Measurements from ENCODE around the gene RAB20.
"Not testable (repeated sequence)": the region's sequence is repeated elsewhere in the genome, so short reads cannot be mapped to it uniquely, and the experiment has no call there.

Gene RAB20

DNA sequence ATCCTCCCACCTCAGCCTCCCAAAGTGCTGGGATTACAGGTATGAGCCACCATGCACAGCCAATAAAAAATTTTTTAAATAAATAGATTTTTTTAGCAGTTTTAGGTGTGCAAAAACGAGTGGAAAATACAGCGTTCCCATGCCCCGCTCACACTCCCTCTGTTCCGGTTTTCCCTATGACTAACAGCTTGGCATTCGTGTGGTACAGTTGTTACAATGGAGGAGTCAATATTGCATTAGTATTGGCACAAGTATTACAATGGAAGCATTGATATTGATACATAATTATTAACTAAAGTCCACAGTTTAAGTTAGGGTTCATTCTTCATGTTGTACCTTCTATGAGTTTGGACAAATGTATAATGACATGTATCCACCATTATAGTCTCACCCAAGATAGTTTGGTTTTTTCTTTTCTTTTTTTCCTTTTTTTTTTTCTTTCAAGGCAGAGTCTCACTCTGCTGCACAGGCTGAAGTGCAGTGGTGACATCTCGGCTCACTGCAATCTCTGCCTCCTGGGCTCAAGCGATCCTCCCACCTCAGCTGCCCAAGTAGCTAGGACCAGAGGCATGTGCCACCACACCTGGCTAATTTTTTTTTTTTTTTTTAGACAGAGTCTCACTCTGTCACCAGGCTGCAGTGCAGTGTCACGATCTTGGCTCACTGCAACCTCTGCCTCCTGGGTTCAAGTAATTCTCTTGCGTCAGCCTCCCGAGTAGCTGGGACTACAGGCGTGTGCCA lies 15.4 kb upstream of the RAB20 start:
- DNase-seq (ENCODE audit: low read depth) = no peak
- H3K4me3 ChIP-seq (ENCODE audit: low read depth, low read length) = no peak overlapping the region

GRCh38 chr13:110576070-110576394 lies 14.5 kb upstream of the RAB20 start:
- DNase-seq (ENCODE audit: low read depth) = no peak
- no peak overlapping the region for H3K4me3 ChIP-seq (ENCODE audit: low read depth, low read length)

GRCh38 chr13:110575322-110576069 lies 14.0 kb upstream of the RAB20 start:
- no peak overlapping the region for H3K4me3 ChIP-seq (ENCODE audit: low read depth, low read length)
- DNase-seq (ENCODE audit: low read depth) = no peak

GRCh38 chr13:110574161-110574560 lies 12.6 kb upstream of the RAB20 start:
- H3K4me3 ChIP-seq (ENCODE audit: low read depth, low read length) = no peak overlapping the region
- no peak for DNase-seq (ENCODE audit: low read depth)

DNA sequence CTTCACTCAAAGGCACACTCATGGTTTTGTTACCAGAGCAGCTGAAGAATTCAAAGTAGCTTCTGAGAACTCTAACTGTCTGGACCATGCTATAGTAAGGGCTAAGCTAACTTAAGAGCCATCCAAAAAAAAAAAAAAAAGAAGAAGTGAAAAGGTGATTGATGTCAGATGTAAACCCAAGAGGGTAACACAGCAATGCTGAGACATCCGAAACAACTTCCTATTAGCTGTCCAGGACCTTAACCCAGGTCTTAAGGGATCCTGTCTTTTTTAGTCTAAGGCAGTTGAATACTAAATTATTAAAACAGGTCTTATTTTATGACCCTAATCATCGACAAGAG lies 11.2 kb upstream of the RAB20 start:
- DNase-seq (ENCODE audit: low read depth) = no peak
- H3K4me3 ChIP-seq (ENCODE audit: low read depth, low read length) = no peak overlapping the region

GRCh38 chr13:110571896-110572777 lies 10.6 kb upstream of the RAB20 start:
- no peak for DNase-seq (ENCODE audit: low read depth)
- H3K4me3 ChIP-seq (ENCODE audit: low read depth, low read length) = no peak overlapping the region

- no peak for DNase-seq (ENCODE audit: low read depth)
- no peak overlapping the region for H3K4me3 ChIP-seq (ENCODE audit: low read depth, low read length)
Observed at GRCh38 chr13:110570886-110571285, 9.4 kb upstream of the RAB20 start.

DNA sequence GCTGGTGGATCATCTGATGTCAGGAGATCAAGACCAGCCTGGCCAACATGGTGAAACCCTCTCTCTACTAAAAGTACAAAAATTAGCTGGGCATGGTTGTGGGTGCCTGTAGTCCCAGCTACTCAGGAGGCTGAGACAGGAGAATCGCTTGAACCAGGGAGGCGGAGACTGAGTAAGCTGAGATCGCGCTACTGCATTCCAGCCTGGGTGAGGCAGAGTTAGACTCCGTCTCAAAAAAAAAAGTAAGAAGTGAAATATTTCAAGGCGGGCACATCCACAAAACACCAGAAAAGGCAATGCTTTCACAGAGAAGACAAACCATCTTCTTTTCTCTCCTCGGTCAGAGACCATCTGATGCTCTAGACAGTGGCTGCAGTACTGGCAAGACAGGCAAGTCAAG lies 8.4 kb upstream of the RAB20 start:
- H3K4me3 ChIP-seq (ENCODE audit: low read depth, low read length); DNase-seq (ENCODE audit: low read depth): not testable (repeated sequence)

GRCh38 chr13:110568612-110569011 lies 7.1 kb upstream of the RAB20 start:
- no peak overlapping the region for H3K4me3 ChIP-seq (ENCODE audit: low read depth, low read length)
- no peak for DNase-seq (ENCODE audit: low read depth)

- no peak overlapping the region for H3K4me3 ChIP-seq (ENCODE audit: low read depth, low read length)
- no peak for DNase-seq (ENCODE audit: low read depth)
Observed at GRCh38 chr13:110566171-110566570, 4.6 kb upstream of the RAB20 start.

DNA sequence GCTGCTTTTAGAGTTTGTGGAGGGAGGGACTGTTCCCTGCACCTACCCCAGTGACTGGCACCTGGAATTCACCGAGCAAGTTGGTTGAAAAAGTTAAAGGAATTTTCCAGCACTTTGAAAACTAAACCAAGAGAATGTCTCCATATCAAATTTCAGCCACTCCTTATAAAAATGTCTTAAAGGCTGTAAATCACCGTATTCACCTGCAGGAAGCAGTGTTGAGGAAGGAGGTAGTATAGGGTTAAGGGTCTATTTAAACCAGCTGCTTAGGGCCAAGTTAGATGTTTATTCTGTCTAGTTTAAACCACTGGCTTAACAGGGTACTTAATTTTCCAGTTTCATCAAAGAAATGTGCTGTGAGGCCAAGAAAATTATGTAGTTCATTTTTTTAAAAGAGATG lies 3.8 kb upstream of the RAB20 start:
- no peak for DNase-seq (ENCODE audit: low read depth)
- no peak overlapping the region for H3K4me3 ChIP-seq (ENCODE audit: low read depth, low read length)

DNA sequence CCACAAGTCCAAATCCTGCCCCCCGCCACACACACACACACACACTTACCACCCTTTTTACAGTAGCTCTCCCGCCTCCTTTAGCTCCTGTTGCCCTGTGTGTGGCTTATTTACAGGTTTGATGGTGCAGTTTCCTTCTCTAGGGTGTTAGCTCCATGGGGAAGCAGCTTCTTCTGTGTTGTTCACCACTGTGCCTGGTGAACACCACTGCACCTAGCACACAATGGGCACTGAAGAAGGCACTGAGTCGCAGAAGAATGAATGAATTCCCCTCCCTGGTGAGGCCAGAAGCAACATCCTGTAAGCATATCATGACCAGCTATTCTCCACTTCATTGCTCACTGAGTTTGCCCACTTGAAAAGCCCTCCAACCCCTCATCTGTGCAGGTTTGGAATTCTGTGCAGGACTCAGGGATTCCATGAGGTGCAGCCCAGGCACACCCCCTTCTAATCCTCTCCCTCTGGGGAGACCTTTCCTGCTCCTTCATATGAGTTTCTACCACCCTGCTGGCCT lies 3.0 kb upstream of the RAB20 start:
- H3K4me3 ChIP-seq (ENCODE audit: low read depth, low read length) = no peak overlapping the region
- DNase-seq (ENCODE audit: low read depth) = no peak

GRCh38 chr13:110563463-110563774 lies 1.9 kb upstream of the RAB20 start:
- H3K4me3 ChIP-seq (ENCODE audit: low read depth, low read length) = no peak overlapping the region

DNA sequence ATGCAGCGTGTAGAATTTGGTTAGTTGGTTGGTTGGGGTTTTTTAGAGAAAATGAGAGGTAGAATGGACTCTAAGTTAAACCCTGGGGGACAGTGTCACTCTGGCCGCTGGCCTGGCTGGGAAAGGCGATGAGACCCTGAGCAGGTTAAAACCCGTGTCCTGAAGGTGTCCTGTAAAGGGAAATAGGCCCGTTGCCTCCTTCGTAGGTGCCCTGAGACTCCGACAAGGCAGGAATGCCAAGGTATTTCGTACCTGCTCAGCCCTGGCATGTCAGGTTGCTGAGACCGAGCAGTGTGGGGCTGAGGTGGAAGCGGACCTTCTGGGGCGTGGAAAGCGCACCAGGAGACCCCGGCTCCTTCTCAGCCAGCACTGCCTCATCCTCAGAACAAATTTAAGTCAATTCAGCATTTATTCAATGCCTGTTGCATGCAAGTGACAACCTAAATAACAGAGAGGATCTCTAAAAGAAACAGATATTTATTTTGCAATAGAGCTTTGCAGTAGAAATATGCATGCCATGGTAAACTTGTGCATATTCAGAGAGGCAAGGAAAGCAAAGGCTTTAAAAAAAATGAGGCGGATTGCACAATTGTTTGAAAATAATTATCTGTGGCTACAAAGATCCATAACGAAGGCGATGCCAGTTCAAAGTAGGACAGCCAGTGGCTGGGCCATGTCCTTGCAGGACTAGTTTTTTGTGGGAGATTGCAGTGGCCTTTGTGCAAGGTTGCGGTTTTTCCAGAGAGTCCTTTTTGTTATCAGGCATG lies 1.4 kb upstream of the RAB20 start:
- DNase-seq (ENCODE audit: low read depth) = no peak
- peak overlapping the region; percentile 81 for H3K4me3 ChIP-seq (ENCODE audit: low read depth, low read length)

More at GRCh38 chr13:110563463-110563774, 1.9 kb upstream of the RAB20 start:
- DNase-seq (ENCODE audit: low read depth) = no peak

DNA sequence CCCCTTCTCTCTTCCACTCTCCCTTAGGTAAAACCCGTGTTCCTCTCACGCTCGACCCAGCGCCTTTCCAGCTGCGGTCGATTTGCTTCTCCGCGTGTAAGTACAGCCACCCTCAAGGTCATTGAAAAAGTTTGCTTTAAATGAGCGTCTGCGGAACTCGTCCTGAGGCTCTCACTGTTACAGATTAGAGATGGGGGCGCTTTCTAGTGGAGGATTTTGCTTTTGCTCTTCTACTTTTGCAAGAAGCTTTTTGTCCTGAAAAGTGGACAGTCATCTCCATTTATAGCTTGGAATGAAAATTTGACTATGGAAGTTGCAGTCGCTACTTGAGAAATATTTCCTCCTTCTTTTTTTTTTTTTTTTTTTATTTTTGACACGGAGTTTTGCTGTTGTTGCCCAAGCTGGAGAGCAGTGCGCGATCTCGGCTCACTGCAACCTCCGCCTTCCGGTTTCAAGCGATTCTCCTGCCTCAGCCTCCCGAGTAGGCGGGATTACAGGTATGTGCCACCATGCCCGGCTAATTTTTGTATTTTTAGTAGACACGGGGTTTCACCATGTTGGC lies 595 bp upstream of the RAB20 start:
- DNase-seq (ENCODE audit: low read depth) = no peak
- H3K4me3 ChIP-seq (ENCODE audit: low read depth, low read length) = peak overlapping the region; percentile 81

DNA sequence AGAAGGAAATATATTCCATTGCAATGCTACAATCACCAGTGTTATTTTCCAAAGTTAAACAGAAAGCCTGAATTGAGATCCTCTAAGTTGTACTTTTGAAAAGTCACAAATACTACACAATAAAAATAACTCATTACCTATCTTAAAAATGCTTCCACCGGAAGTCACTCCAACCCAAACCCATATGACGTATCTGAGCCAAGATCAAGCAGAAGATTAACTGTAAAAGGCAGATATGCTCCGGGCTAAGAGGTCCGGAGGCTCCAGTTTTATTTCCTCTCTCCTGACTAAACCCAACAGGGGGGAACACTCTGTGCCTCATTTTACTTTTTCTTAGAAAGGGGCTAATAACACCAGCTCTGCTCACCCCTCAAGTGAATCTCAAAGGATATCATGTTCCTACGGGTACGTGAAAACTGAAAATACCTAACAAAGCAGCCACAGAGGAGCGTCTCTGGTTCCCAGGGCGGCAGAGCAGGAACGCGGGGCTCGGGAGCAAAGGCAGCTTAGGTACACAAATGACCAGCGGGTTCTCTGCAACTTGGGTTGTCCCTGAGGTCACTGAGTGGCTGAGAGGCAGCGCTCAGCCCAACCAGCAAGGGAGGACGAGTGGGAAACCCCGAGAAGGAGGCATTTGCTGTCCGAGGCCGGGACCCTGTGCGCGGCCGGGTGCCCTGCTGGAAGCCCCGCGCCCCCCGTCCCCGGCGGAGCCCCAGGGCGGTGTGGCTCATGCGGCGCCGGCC lies 750 bp downstream of the RAB20 start:
- peak overlapping the region; percentile 81 for H3K4me3 ChIP-seq (ENCODE audit: low read depth, low read length)
- DNase-seq (ENCODE audit: low read depth) = no peak

DNA sequence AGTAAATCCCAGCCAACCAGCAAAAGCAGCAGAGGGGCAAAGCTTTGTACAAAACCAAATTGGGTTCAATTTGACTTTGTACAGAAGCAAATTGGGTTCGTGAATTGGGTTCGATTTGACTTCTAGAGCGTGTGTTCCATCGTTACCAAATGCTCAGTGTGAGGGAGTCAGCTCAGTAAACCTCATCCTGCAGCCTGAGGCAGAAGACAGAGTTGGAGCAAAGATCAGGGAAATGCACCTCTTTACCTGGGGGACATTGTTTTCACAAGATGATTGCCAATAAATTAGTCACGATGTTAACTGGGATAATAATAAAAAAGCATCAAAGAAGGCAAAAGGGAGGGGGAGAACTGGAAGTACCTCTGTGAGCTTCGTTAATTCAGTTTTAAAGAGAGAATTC lies 1.5 kb downstream of the RAB20 start:
- no peak for DNase-seq (ENCODE audit: low read depth)
- peak overlapping the region; percentile 81 for H3K4me3 ChIP-seq (ENCODE audit: low read depth, low read length)

- no peak for DNase-seq (ENCODE audit: low read depth)
- peak overlapping the region; percentile 81 for H3K4me3 ChIP-seq (ENCODE audit: low read depth, low read length)
Observed at GRCh38 chr13:110559429-110559943, 2.0 kb downstream of the RAB20 start.

All from skeletal muscle cell (primary cell).